ENCODE results near the gene GAD1.

The GAD1 gene

GRCh38 chr2:170816504-170817092 is at the start of gene GAD1:
Gene GAD1 (plus strand): TSS chr2:170816887. CDS start chr2:170818592, 1,705 bp downstream.
- in situ Hi-C loops (cut with MboI; ENCODE audit: low sequenced_read_pairs), result loop anchor here (10.0 to 25.0 kb wide), 3 partner anchors 412 to 1379 kb away; no protein-coding TSS in a partner anchor

- in situ Hi-C loops (cut with MboI; ENCODE audit: low sequenced_read_pairs), result no loop called here
Observed at GRCh38 chr2:170770008-170770605, 46.6 kb upstream of the GAD1 start, which contains the start of gene ERICH2. Gene ERICH2 (plus strand): TSS chr2:170770378. CDS start chr2:170770682, 304 bp downstream.

- in situ Hi-C loops (cut with MboI; ENCODE audit: low sequenced_read_pairs), result no loop called here
Observed at GRCh38 chr2:170770606-170771420, 45.9 kb upstream of the GAD1 start.

GRCh38 chr2:170771421-170771937 is 45.2 kb upstream of the GAD1 start:
- in situ Hi-C loops (cut with MboI; ENCODE audit: low sequenced_read_pairs), result no loop called here

- in situ Hi-C loops (cut with MboI; ENCODE audit: low sequenced_read_pairs), result no loop called here
Observed at GRCh38 chr2:170772295-170772694, 44.4 kb upstream of the GAD1 start.

- in situ Hi-C loops (cut with MboI; ENCODE audit: low sequenced_read_pairs), result no loop called here
Observed at GRCh38 chr2:170774074-170774473, 42.6 kb upstream of the GAD1 start.

GRCh38 chr2:170778900-170779299 is 37.8 kb upstream of the GAD1 start:
- in situ Hi-C loops (cut with MboI; ENCODE audit: low sequenced_read_pairs), result no loop called here

- in situ Hi-C loops (cut with MboI; ENCODE audit: low sequenced_read_pairs), result no loop called here
Observed at GRCh38 chr2:170779304-170779703, 37.4 kb upstream of the GAD1 start.

- in situ Hi-C loops (cut with MboI; ENCODE audit: low sequenced_read_pairs), result no loop called here
Observed at GRCh38 chr2:170782673-170783072, 34.0 kb upstream of the GAD1 start.

- in situ Hi-C loops (cut with MboI; ENCODE audit: low sequenced_read_pairs), result no loop called here
Observed at GRCh38 chr2:170783549-170783948, 33.1 kb upstream of the GAD1 start.

GRCh38 chr2:170798996-170799395 is 17.7 kb upstream of the GAD1 start:
- in situ Hi-C loops (cut with MboI; ENCODE audit: low sequenced_read_pairs), result no loop called here

GRCh38 chr2:170806548-170806947 is 10.1 kb upstream of the GAD1 start:
- in situ Hi-C loops (cut with MboI; ENCODE audit: low sequenced_read_pairs), result loop anchor here (25.0 kb wide), 2 partner anchors 569 to 1369 kb away; no protein-coding TSS in a partner anchor

- in situ Hi-C loops (cut with MboI; ENCODE audit: low sequenced_read_pairs), result loop anchor here (10.0 to 25.0 kb wide), 3 partner anchors 408 to 1376 kb away; no protein-coding TSS in a partner anchor
Observed at GRCh38 chr2:170812710-170813600, 3.7 kb upstream of the GAD1 start.

- in situ Hi-C loops (cut with MboI; ENCODE audit: low sequenced_read_pairs), result loop anchor here (10.0 to 25.0 kb wide), 3 partner anchors 409 to 1377 kb away; no protein-coding TSS in a partner anchor
Observed at GRCh38 chr2:170813611-170814532, 2.8 kb upstream of the GAD1 start.

GRCh38 chr2:170814533-170815230 is 2.0 kb upstream of the GAD1 start:
- in situ Hi-C loops (cut with MboI; ENCODE audit: low sequenced_read_pairs), result loop anchor here (10.0 to 25.0 kb wide), 3 partner anchors 410 to 1377 kb away; no protein-coding TSS in a partner anchor

- in situ Hi-C loops (cut with MboI; ENCODE audit: low sequenced_read_pairs), result loop anchor here (10.0 to 25.0 kb wide), 3 partner anchors 411 to 1378 kb away; no protein-coding TSS in a partner anchor
Observed at GRCh38 chr2:170815311-170815710, 1.4 kb upstream of the GAD1 start.

- in situ Hi-C loops (cut with MboI; ENCODE audit: low sequenced_read_pairs), result loop anchor here (10.0 to 25.0 kb wide), 3 partner anchors 411 to 1379 kb away; no protein-coding TSS in a partner anchor
Observed at GRCh38 chr2:170815746-170816503, 762 bp upstream of the GAD1 start.

Data from HL-60/S4 (cell line).